GM18498 (cell line): ENCODE results near the gene ARL11.

Source experiments
- ATAC-seq: cut with Tn5 transposase; IDR thresholded peaks from one replicate; pipeline ENCODE4 v1.9.1; 2021; ENCODE audit warnings: mild to moderate bottlenecking, moderate library complexity; ENCODE audit not compliant: unreplicated experiment

Gene ARL11

DNA sequence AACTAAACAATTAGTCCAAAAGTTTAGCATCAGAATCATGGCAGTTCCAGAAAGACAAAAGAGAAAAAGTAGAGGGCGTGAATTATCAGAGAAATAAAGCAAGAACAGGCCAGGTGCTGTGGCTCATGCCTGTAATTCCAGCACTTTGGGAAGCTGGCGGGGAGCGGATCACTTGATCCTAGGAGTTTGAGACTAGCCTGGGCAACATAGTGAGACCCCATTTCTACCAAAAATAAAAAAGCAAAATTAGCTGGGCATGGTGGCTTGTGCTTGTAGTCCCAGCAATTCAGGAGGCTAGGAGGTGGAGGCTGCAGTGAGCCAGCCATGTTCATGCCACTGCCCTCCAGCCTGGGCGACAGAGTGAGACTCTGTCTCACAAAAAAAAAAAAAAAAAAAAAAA, 18.4 kb downstream of the ARL11 start:
- ATAC-seq = no peak

DNA sequence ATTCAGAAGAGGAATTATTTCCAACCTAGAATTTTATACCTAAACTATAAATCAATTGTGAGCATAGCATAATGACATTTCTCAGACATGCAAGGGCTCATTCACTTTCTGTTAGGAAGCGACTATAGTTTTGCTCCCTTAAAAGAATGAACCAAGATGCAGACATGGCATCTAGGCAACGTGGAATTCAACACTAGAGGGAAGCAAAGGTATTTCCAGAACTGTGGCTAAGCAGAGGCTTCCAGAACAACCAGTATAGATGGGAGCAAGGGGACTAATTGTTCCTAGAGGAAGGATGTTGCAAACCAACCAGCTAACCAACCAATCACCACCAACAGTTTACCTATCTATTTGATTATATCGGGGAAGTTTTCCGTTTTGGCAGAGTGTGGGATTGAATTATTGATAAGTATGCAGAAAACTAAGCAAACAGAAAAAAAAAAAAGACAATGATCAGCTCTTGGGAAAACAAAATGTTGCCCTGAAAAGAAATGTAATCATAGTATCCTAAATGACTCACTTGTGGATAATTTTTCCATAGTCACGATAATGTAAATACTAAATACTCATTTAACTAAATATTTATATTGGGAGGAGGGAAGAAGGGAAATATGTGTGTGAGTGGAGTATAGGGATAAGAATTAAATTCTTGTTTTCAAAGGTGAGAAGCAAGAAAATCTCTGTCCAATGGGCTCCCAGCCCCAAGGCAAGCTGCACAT, 21.1 kb downstream of the ARL11 start:
- no peak for ATAC-seq

DNA sequence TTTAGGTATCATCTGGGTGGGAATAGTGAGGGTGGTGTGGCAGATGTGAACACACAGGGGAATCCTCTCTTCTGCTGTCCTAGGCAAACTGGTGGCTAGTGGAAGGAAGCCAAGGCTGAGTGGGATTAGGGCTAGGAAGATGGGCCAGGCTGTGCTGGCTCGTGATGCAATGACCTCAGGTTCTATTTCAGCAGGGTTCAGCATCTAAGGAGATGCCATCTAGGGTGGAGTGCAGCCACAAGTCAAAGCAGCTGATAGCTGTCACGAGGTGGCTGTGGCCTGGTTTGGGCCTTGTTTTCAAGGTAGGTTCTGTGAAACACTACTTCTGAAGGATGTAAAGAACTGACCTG, 21.6 kb downstream of the ARL11 start:
- ATAC-seq = no peak

DNA sequence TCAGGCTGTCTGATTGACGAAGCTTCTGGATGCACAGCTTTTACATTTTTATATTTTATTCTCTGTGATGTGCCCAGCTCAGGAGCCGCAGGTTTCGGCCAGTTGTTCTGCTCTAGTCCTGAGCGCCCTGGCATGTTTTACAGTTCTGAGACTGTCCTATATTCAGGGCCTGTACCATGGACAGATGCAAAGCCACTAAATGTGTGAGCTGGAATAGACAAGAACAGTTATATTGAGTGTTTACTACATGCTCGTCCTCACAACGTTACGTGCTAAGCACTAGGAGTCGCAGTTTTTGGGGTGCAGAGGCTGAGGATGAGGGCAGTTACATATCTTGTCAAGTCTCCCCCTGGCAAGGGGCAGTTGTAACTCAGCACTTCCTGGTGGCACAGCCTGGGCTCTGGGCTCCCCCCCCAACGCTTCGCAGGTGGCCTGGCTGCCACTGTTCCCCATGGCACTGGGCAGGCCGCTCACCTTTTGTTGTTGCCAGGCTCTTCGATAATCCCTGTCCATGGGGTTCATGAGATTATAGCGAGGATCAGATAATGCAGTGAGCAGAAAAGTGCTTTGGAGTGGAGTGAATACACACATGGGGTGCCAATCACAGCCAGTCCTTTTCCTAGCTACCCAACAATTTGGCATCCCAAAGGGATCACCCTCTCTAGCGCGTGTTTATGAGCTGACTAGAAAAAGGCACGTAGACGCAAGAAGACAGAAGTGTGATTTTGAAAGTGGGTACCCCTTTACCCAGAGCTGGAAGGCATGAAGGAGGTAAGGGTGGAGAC, 23.5 kb downstream of the ARL11 start:
- ATAC-seq = no peak

DNA sequence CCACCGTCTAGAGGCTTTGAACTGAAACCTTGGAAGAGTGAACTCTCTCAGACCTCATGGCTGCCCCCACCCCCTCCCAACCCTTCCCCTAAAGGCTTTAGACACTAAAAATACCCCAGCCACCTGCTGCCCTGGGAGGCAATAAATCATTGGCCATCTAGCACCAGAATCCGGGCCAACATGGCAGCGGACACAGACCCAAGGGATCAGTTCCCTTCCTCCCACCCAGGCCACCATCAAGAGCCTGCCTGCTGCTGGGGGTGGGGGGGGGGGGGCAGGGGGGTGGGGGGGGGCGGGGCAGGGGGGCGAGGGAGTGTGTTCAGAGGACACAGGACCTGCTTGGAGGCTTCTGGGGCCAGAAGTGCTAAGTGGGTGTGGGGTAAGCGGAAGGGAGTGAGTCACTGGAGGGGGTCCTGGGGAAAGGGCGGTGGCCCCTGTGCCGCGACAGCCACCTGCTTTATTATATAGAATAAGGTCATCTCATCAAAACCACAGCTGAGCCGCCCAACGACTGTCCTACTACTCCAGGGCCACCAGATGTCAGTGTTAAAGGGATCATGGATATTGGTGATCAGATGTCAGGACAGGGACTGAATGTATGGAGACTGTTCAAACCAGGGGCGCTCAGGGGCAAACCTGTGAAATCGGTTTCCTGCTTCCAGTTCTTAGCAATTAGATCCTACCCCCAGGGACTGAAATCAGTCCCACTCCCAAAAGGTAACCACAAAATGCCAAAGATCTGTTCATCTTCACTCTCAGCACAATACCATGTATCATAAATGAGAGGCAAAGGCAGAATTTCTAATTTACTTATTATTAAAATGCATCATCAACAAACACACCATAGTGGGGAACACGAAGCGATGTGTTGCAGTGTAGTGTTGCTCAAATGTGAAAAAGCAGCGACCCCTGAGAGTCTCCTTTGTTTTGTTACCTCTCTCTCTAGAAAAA, 24.3 kb downstream of the ARL11 start:
- ATAC-seq = peak; percentile 51

DNA sequence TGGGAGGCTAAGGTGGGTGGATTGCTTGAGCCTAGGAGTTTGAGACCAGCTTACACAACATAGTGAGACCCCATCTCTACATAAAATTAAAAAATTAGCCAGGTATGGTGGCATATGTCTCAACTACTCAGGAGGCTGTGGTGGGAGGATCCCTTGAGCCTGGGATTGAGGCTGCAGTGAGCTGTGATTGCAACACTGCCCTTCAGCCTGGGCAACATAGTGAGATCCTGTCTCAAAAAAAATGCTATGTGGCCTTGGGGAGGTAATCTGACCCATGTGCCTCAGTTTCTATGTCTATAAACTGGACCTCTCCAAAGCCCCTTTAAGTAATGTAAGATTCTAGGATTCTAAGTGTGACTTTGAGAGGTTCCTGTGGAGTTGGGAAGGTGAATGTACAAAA, 25.2 kb downstream of the ARL11 start:
- no peak for ATAC-seq

DNA sequence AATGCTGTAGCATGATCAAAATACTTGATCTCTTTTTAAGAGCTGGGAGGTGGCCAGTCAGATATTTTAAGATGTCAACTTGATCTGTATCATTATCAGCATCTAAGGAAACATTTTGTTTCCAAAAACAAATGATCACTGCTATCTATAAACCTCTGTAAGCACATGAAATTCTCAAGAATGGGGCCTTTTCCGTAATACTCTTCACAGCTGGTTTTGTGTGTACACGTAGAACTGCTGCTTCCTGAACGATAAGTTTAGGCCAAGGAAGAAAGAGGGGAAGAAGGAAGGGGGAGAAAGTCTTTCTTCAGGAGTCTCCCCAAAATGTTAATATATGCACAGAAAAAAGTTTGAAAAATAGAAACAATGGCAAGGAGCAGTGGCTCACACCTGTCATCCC, 25.7 kb downstream of the ARL11 start:
- ATAC-seq = no peak

DNA sequence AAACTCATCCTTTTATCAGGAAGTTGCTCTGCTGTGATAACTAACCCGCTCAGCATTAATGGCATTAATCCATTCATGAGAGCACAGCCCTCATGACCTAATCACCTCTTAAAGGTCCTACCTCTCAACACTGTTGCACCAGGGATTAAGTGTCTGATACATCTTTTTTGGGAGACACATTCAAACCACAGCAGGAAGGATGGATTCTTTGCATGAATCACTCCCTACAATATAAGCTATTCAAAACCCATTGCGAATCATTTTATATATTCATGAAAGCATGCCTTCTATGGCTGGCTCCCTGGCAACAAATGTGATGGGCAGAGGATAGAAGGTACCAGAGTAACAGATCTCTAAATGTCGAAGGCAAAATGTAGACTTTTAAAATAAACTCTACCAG, 27.6 kb downstream of the ARL11 start:
- ATAC-seq = no peak

DNA sequence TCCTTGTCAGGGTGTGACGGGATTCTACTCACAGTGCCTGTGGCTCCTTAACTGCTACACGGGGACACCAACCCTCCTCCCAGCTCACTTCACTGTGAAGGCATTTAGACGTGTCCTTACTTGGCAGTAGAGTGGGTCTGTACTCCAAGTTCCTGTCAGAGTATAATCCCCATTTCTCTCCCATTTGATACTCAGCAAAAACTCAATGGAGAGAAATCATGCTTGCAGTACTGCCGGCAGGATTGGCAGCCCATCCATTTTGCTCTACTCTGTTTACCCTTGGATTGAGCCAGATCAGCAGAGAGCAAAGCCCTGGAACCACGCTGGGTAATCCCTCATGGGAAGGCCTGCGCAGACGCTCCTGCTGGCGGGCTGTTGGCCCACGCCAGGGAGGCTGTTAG, 28.9 kb downstream of the ARL11 start:
- ATAC-seq = no peak

DNA sequence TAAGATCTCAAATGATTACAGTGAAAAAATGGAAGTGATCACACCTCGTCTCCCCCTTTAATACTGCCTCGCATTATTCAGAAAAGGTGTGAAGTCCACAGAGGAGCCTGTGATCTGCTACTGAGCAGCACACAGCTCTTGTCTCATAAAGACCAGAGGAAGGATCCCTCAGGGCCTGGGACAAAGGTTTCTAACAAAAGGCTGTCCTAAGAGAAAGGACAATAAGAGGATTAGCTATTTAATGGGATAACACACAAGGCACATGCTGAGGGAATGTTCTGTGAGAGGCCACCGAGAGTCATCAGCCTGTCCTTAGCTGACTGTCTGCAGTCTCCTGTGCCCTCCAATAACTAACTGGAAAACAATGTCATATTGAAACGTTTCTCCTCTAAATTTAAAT, 36.3 kb downstream of the ARL11 start:
- ATAC-seq = no peak

DNA sequence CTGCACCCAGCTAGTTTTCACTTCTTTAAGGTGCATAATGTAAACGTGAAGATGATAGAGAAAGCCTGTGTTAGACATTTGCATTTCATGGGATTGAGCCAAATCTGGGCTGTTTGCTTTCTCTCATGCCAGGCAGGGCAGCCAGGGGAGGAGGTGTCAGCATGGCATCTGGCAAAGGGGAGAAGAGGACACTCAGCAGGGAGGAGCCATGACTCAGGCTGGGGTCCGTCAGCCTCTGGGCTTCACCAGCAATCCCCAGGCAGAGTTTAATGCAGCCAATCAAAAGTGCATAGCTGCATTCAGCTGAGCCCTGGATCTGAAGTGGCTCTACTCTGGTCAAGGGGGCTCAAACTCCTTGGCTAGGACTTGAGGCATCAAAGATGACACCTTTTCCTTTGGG, 39.5 kb downstream of the ARL11 start:
- ATAC-seq = no peak

DNA sequence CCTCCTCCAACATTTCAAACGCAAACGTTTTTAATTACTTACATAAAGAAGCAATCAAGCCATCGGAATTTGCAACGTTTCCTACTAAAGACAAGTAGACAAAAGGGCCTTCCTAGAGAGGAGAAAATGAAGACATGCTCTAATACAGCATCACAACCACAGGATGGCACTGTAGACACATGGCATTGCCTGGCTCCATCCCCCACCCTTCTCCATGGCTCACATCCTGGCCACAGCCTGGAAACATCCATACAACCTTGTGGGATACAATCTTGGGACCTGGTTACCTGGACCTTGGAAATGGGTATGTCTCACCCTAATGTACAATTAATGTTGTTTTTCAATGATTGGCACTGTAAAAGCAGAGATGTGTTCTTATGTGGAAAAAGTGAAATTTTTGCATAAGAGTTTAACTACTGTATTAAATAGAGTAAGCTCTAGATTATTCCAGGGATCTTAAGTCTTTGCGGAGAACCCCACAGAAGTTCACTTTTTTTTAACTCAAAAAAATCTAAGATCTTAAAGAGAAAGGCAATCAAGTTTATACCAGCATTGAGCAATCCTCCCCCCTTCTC, 41.5 kb downstream of the ARL11 start:
- ATAC-seq = no peak

DNA sequence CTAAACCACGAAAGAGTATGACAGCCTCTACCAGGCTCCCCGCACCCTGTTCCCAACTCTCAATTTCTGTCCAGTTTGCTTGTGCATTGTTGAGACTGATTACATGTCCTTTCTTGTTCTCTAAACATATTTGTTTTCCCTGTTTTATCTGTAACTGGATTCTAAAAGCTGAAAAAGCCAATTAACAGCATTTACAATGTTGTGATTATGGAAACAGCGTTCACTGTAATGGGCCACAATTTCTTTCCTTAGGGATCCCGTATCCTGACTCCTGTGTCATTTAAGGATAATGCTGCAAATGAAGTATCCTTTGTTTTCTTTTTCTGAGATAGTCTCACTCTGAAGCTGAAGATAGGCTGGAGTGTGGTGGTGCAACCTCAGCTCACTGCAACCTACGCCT, 42.5 kb downstream of the ARL11 start:
- ATAC-seq = no peak

DNA sequence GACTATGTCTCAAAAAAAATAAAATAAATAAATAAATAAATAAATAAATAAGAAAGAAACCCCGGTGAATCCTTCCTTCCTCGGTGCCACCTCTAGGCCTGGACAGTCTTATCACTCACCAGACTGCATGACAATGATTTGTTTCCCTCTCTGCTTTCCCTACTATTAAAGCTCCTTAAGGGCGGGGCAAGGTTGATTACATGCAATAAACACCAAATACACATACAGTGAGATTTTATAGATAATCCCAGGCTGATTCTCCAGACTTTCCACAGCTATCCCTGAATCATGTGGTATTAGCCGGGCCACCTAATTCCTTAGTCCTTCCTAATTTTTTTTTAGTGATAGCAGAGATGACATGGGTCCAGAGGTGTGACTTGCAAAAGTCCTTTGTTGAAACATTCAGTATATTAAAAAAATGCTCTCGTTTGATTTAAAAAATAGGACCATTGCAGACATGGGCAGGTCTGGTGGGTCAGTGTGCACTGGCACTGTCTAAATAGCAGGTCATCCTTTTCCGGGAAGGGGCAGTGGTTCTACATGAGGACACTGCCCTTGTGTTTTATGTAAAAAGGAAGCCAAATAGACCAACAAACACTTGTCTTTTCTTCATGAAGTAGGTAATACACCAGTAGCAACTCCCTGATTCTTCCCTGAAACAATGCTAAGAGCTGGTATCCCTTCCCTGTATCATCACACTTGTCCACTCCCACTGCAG, 48.4 kb downstream of the ARL11 start:
- no peak for ATAC-seq

DNA sequence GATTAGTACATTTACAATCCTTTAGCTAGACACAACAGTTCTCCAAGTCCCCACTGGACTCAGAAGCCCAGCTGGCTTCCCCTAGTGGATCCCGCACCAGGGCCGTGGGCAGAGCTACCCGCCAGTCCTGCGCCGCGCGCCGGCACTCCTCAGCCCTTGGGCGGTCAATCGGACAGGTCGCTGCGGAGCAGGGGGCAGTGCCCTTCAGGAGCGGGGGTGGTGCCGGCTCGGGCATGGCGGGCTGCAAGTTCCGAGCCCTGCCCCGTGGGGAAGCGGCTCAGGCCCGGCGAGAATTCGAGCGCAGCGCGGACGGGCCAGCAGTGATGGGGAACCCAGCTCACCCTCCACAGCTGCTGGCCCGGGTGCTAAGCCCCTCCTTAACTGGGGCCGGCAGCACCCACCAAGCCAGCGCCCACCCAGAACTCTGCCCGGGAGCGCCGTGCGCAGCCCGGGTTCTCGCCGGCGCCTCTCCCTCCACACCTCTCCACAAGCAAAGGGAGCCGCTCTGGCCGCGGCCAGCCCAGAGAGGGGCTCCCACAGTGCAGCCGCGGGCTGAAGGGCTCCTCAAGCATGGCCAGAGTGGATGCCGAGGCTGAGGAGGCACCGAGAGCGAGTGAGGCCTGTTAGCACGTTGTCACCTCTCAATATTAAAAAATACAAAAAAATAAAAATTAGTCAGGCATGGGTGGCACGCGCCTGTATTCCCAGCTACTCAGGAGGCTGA, 50.0 kb downstream of the ARL11 start:
- no peak for ATAC-seq

DNA sequence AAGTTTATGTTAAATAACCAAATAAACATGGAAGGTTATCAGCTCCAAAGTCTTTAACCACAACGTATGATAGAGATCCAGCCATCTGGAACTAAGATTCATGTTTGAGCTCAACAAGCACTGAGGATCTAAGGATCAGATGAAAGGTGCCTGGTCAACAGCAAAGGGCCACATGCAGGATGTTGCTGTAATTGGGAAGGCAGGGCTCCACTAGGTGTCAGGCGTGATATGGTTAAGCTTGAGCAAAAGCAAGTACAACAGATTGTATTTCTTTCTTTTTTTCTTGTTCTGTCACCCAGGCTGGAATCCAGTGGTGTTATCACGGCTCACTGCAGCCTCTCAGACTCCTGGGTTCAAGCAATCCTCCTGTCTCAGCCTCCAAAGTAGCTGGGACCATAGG, 50.9 kb downstream of the ARL11 start:
- no peak for ATAC-seq

DNA sequence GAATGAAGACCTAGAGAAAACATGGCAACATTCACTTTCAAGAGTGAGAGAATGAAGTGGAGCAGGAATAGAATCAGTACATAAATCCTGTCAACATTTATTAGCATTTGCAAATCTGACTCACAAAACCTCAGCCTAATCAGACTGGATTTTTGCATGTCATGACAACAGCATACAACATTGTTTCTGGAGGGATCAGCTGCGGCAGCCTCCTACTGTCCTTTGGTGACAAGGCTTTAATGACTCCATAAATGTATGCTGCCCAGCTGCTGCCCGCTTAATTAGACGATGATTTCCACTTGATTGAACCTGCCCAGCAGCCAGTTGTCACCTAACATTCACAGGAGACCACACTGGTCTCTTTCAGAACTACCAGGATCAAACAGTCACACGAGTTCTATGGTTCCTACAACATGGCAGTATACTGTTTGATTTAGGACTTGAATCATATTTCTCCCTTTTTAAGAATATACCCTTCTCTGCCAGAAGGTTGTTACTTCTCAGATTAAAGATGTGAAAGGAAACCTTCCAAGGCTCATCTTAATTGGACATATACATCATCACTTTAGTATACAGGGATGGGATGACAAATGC, 53.6 kb downstream of the ARL11 start:
- no peak for ATAC-seq
